Epithelial cell of proximal tubule (primary cell): ENCODE data around the gene DNTT. TPM values are rescaled to one million over a fixed set of nuclear protein-coding genes. Genes with fewer than 3 reads are reported as not detected.

ENCODE experiments used
- DNase-seq: peaks from one replicate; pipeline ENCODE4 v3.0.0-alpha.2; 2011; ENCODE audit warnings: low read depth
- H3K4me3 ChIP-seq: 2 replicates; pipeline ENCODE4 v1.5.1; 2011; ENCODE audit warnings: low read depth, mild to moderate bottlenecking, low read length
- total RNA-seq: library from RNA; depleted of rRNA; stranded (reverse); fragments of >200 nt; gene quantifications from 2 replicates; pipeline ENCODE4 v1.2.3, GENCODE V29; 2015
- TF ChIP-seq, protein P1 (sequence below): conservative IDR thresholded peaks from 2 replicates; pipeline ENCODE4 v1.5.1; 2012; ENCODE audit warnings: low read depth, mild to moderate bottlenecking, low read length

Gene DNTT
- total RNA-seq, 1 donor from 2014 or later: not detected

DNA sequence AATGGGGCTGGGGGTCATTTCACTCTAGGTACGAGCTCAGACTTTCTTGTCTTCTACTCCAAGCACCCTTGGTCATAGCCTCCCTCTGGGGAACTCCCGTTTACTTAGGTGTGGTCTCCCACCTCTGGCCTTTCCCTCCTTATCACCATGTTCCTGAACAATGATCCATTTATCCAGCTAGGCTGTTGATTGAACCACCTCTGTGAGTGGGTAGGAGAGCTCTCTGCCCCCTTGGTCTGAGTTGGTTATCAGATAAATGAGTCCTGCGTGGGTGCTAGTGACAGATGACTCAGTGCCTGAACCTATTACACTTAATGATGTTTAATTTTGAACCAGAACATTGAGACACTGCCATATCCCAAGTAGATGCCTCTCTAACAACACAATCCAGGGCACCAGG lies 42.3 kb upstream of the DNTT start:
- no peak for DNase-seq
- TF ChIP-seq, protein P1, sequence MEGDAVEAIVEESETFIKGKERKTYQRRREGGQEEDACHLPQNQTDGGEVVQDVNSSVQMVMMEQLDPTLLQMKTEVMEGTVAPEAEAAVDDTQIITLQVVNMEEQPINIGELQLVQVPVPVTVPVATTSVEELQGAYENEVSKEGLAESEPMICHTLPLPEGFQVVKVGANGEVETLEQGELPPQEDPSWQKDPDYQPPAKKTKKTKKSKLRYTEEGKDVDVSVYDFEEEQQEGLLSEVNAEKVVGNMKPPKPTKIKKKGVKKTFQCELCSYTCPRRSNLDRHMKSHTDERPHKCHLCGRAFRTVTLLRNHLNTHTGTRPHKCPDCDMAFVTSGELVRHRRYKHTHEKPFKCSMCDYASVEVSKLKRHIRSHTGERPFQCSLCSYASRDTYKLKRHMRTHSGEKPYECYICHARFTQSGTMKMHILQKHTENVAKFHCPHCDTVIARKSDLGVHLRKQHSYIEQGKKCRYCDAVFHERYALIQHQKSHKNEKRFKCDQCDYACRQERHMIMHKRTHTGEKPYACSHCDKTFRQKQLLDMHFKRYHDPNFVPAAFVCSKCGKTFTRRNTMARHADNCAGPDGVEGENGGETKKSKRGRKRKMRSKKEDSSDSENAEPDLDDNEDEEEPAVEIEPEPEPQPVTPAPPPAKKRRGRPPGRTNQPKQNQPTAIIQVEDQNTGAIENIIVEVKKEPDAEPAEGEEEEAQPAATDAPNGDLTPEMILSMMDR: no peak
- no peak overlapping the region for H3K4me3 ChIP-seq

- TF ChIP-seq, protein P1: no peak
- no peak overlapping the region for H3K4me3 ChIP-seq
- no peak for DNase-seq
Observed at GRCh38 chr10:96263176-96263575, 41.1 kb upstream of the DNTT start.

DNA sequence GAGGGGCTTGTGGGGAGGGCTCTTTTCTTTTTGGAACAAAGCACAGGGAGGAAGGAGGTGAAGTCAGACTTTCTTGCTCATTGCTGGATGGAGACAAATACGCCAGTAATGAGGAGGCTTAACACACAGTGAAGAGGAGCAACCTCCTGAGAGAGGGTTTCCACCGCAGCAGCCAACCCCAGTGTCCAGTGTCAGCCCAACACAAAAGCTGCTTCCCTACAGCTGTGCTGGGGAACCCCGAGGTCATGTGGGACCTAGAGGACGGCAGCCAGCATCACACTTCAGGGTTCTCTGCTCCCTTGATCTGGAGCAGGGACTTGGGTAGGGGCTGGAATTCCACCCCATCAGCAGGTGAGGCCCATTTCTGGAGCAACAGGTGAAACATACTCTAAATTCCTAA lies 40.6 kb upstream of the DNTT start:
- no peak for DNase-seq
- H3K4me3 ChIP-seq: no peak overlapping the region
- TF ChIP-seq, protein P1: no peak

DNA sequence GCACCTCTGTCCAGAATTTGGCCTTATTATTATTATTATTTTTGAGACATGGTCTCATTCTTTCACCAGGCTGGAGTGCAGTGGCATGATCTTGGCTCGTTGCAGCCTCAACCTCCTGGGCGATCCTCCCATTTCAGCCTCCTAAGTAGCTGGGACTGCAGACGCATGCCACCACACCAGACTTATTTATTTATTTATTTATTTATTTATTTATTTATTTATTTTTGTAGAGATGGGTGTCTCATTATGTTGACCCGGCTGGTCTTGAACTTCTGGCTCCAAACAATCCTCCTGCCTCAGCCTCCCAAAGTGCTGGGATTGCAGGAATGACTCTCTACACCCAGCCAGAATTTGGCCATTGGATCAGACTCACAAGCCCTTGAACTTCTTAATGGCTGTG lies 39.3 kb upstream of the DNTT start:
- no peak for DNase-seq
- no peak overlapping the region for H3K4me3 ChIP-seq
- TF ChIP-seq, protein P1: no peak

DNA sequence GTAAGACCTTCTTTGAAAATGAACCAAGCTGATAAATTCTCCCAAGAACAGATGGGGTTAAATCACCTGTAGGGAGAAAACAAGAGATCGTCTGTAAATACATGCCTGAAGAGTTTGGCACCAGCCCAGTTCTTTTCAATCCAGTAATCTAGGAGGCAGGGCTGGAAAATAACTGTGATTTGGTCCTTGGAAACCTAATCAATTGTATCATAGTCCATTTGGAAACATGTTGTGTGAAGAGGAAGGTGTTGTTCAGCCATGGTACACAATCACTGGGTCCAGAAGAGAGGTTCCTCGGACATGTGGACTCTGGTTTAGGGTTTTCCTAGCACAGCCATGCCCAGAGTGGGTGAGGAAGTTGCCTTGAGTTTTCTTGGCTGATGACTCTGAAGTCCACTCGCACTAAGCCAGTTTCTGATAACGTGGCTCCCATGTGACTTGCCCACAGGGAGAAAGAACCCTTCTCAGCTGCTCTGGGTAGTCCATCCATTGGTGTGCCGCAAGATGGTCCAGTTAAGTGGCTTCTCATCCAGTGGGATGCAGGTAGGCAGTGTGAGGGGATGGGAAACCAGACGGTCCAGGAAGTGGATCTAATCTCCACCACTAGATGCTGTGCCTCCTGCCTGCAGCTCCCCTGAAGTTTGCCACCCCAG lies 38.0 kb upstream of the DNTT start:
- no peak for DNase-seq
- TF ChIP-seq, protein P1: no peak
- H3K4me3 ChIP-seq: no peak overlapping the region

GRCh38 chr10:96267234-96267705 lies 37.0 kb upstream of the DNTT start:
- no peak for DNase-seq
- H3K4me3 ChIP-seq: no peak overlapping the region
- TF ChIP-seq, protein P1: no peak

DNA sequence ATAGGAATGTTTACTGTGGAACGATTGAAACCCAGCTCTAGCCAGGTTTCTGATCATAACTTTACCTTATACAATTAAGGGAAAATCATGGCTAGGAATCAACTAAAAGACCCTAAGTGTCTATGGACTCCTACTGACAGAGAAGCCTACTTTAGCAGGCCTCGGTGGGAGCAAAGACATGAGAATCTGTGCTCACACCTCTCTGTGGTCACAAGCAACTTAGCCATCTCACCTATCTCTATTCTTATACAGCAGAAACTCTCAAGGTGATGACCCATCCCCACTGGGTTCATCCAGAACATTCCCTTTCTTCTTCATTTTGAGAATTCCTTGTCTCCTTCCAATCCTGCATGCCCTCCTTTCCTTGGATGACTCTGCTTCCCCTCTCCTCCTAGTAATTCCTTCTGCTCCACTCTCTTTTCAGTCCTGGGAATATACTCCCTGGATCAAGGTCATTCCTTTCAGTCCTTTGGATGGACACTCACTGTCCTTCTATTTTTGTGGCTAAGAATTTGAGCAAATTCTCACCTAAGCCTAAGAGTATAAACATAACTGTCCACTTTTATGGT lies 35.8 kb upstream of the DNTT start:
- no peak for DNase-seq
- H3K4me3 ChIP-seq: no peak overlapping the region
- TF ChIP-seq, protein P1: no peak
